Activated T-helper 2 cell treated with anti-CD3 and anti-CD28 coated beads, Interferon-gamma antibody, Interleukin-2, Interleukin-4, amounts not matched to agents 10 μg/mL and 5 μg/mL and 100 μg/mL, durations not matched to agents 14 hours and 24 hours and 36 hours (primary cell): ENCODE measurements around the gene CHRM1. TPM values are rescaled to one million over a fixed set of nuclear protein-coding genes. Genes with fewer than 3 reads are reported as not detected.

Source experiments
- DNase-seq: peaks from one replicate; pipeline ENCODE4 v3.0.0; 2021; ENCODE audit warnings: low spot score
- H3K27ac Mint-ChIP-seq: one replicate; pipeline ENCODE4 v1.8.0; 2021; ENCODE audit warnings: mixed read lengths
- H3K27me3 Mint-ChIP-seq: one replicate; pipeline ENCODE4 v1.8.0; 2021; ENCODE audit warnings: low read depth, mixed read lengths
- H3K36me3 Mint-ChIP-seq: one replicate; pipeline ENCODE4 v1.8.0; 2021; ENCODE audit warnings: low read depth, mixed read lengths
- H3K4me1 Mint-ChIP-seq: one replicate; pipeline ENCODE4 v1.8.0; 2021; ENCODE audit warnings: low read depth, mixed read lengths
- H3K4me3 Mint-ChIP-seq: one replicate; pipeline ENCODE4 v1.8.0; 2021; ENCODE audit warnings: low read depth, mild to moderate bottlenecking, moderate library complexity, mixed read lengths
- H3K9me3 Mint-ChIP-seq: one replicate; pipeline ENCODE4 v1.8.0; 2021; ENCODE audit warnings: mixed read lengths
- intact Hi-C: fragments of 100-400 bp; cut with micrococcal nuclease; formaldehyde crosslinking; loops from one replicate; pipeline ENCODE4 v1.15.1; 2023
- total RNA-seq: library from RNA; stranded (reverse); gene quantifications from 2 replicates; pipeline ENCODE4 v1.2.3, GENCODE V29; 2022

The CHRM1 gene
- total RNA-seq, 1 donor from 2014 or later: not detected

DNA sequence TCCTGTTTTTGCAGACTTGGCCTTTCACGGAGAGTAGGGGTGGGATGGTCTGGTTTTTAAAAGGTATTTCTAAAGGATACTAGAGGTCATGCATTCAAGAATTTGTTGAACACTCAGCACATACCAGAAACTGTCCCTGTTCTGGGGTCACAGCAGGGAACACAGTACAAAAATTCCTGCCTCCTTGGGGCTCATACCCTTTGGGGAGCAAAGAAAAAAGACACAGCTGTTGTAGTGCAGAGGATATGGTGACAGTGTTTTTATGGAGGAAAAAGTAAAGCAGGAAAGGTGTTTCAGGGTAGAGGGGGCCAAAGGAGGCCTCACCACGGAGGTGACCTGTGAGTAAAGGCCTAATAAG, 32.1 kb downstream of the CHRM1 start:
- Mint-ChIP-seq H3K27ac (peak overlapping the region; percentile 18), H3K27me3 (no peaks in the 10 kb centered on the region)

DNA sequence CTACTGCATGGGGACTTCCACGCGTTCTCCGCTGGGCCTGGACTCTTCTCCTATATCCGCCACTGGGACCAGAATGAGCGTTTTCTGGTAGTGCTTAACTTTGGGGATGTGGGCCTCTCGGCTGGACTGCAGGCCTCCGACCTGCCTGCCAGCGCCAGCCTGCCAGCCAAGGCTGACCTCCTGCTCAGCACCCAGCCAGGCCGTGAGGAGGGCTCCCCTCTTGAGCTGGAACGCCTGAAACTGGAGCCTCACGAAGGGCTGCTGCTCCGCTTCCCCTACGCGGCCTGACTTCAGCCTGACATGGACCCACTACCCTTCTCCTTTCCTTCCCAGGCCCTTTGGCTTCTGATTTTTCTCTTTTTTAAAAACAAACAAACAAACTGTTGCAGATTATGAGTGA, 32.8 kb downstream of the CHRM1 start:
- Mint-ChIP-seq H3K4me1 (peaks cover 32% of the 10 kb centered on the region), H3K36me3 (peaks cover 65% of the 10 kb centered on the region), H3K9me3 (no peaks in the 10 kb centered on the region), H3K4me3 (no peak overlapping the region), H3K27me3 (no peaks in the 10 kb centered on the region), H3K27ac (no peak overlapping the region)
- intact Hi-C loops: no loop called here
- no peak for DNase-seq

More for the DNA sequence above, 32.1 kb downstream of the CHRM1 start:
- H3K4me1 Mint-ChIP-seq: peaks cover 25% of the 10 kb centered on the region
- H3K4me3 Mint-ChIP-seq: no peak overlapping the region
- intact Hi-C loops: no loop called here
- no peak for DNase-seq
- H3K36me3 Mint-ChIP-seq: peaks cover 58% of the 10 kb centered on the region
- H3K9me3 Mint-ChIP-seq: no peaks in the 10 kb centered on the region

DNA sequence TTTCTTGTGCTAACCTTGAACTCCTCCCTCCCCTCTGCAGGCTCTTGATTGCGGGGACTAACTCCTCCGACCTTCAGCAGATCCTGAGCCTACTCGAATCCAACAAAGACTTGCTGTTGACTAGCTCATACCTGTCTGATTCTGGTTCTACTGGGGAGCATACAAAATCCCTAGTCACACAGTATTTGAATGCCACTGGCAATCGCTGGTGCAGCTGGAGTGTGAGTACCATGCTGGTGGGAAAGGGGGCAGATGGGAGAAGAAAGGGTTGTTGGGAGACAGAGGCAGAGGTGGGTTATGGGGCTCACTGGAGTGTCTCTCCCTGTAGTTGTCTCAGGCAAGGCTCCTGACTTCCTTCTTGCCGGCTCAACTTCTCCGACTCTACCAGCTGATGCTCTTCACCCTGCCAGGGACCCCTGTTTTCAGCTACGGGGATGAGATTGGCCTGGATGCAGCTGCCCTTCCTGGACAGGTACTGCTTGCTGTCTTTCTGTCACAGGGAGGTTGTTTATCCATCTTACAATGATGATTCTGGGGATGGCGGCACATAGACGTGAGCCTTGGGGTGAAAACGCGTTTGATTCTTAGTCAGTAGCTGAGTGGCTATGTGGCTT, 35.9 kb downstream of the CHRM1 start:
- Mint-ChIP-seq H3K9me3 (no peaks in the 10 kb centered on the region), H3K27ac (peak overlapping the region; percentile 49), H3K4me1 (peaks cover 42% of the 10 kb centered on the region), H3K4me3 (peak overlapping the region; percentile 58), H3K27me3 (no peaks in the 10 kb centered on the region), H3K36me3 (peaks cover 95% of the 10 kb centered on the region)
- intact Hi-C loops: no loop called here
- DNase-seq: no peak

DNA sequence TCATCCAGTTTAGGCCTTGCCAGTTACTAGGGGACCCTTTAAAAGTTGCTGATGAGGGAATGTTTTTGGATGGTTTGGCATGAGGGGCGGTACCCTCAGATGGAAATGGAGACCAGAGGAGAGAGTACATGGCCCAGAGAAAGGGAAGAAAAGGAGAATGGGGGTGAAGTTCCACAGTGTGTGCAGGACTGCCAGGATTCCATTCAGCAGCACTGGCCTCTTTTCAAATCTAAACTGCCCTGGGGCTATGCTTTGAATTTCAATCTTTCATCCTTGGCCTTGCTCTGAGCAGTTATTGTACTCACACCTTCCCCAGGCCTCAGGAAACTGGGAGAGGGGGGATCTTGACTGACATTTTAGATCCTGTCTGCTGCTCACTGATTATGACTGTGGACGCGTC, 37.5 kb downstream of the CHRM1 start:
- H3K4me3 Mint-ChIP-seq: peak overlapping the region; percentile 100
- peak overlapping the region; percentile 100 for H3K27ac Mint-ChIP-seq
- no peaks in the 10 kb centered on the region for H3K9me3 Mint-ChIP-seq
- peaks cover 82% of the 10 kb centered on the region for H3K36me3 Mint-ChIP-seq
- H3K4me1 Mint-ChIP-seq: peaks cover 49% of the 10 kb centered on the region
- intact Hi-C loops: no loop called here
- DNase-seq: no peak
- H3K27me3 Mint-ChIP-seq: no peaks in the 10 kb centered on the region

DNA sequence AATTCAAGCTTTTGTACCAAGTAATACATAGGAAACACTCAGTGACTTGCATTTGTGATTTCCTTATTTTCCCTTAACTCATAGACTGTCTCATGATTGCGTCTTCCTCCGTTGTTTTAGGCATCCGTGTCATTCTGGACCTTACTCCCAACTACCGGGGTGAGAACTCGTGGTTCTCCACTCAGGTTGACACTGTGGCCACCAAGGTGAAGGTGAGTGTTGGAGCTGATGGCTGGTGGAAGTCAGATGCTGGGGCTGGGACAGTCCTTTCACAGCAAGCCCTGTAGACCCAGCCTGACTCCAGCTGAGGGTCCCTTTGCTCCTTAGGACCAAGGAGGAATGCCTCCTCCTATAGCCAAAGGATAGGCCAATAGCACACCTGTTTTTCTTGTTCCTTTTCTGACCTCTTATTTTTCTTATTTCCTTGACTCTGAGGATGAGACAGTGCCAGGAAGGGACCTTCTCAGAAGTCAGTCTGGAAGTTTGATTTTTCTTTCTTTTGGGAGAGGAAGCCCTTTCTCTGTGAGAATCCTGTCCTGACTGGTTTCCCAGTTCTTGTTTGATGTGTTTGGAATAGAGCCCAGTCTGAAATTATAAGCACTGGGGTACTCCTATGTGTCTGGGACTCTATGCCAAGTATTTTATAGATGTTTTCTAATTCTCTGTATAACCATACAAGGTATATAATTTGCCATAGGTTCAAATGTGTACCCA, 38.2 kb downstream of the CHRM1 start:
- Mint-ChIP-seq H3K4me1 (peaks cover 49% of the 10 kb centered on the region), H3K27me3 (no peaks in the 10 kb centered on the region), H3K36me3 (peaks cover 79% of the 10 kb centered on the region), H3K9me3 (no peaks in the 10 kb centered on the region), H3K4me3 (peak overlapping the region; percentile 100), H3K27ac (peak overlapping the region; percentile 100)
- no peak for DNase-seq
- intact Hi-C loops: no loop called here

DNA sequence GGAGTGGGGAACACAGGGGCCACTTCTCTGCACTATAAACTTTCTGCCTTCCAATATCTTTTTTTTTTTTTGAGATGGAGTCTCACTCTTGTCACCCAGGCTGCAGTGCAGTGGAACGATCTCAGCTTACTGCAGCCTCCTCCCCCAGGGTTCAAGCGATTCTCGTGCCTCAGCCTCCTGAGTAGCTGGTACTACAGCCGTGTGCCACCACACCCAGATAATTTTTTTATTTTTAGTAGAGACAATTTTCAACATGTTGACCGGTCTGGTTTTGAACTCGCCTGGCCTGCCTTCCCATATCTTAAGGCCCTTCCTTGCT, 38.8 kb downstream of the CHRM1 start:
- intact Hi-C loops: no loop called here
- no peaks in the 10 kb centered on the region for H3K27me3 Mint-ChIP-seq
- H3K36me3 Mint-ChIP-seq: peaks cover 78% of the 10 kb centered on the region
- DNase-seq: no peak
- peak overlapping the region; percentile 100 for H3K27ac Mint-ChIP-seq
- peak overlapping the region; percentile 100 for H3K4me3 Mint-ChIP-seq
- H3K4me1 Mint-ChIP-seq: peaks cover 51% of the 10 kb centered on the region
- no peaks in the 10 kb centered on the region for H3K9me3 Mint-ChIP-seq

DNA sequence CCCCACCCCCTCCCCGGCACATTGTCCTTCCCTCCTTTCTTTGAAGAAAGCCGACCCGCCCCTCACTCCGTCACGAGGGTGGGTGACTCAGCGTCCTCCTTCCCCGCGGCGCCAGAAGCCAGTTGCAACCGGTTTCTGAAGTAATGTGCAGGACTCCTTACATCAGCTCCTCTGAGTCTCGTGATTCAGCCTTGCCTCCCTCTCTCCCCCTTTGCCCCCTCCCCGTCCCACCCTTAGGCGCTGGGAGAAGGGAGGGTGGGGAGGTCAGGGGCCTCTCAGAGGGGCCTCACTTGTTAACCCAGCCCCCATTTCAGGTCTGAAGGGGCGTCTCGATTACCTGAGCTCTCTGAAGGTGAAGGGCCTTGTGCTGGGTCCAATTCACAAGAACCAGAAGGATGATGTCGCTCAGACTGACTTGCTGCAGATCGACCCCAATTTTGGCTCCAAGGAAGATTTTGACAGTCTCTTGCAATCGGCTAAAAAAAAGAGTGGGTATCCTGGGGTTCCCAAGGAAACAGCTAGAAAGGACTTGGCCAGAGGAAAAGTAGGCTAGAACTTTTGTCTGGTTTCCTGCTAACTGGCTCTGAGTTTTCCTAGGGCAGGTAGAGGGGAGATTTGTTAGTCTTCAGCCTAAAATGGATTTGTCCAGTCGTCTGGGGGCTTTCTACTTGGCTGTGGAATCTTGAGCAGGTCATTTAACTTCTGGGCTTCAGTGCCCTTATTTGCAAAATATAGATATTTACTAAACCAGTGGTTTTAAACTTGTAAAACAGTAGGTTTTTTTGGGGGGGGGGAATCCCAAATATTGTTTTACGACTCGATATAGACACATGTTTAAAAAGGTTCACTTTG, 39.4 kb downstream of the CHRM1 start:
- peaks cover 78% of the 10 kb centered on the region for H3K36me3 Mint-ChIP-seq
- H3K9me3 Mint-ChIP-seq: no peaks in the 10 kb centered on the region
- peaks cover 55% of the 10 kb centered on the region for H3K4me1 Mint-ChIP-seq
- no peaks in the 10 kb centered on the region for H3K27me3 Mint-ChIP-seq
- intact Hi-C loops: loop anchor here (1.0 to 2.0 kb wide), 3 partner anchors 41 to 173 kb away; partner anchors contain the start of gene HNRNPUL2
- peak overlapping the region; percentile 100 for H3K4me3 Mint-ChIP-seq
- peak; percentile 92 for DNase-seq
- peak overlapping the region; percentile 100 for H3K27ac Mint-ChIP-seq

DNA sequence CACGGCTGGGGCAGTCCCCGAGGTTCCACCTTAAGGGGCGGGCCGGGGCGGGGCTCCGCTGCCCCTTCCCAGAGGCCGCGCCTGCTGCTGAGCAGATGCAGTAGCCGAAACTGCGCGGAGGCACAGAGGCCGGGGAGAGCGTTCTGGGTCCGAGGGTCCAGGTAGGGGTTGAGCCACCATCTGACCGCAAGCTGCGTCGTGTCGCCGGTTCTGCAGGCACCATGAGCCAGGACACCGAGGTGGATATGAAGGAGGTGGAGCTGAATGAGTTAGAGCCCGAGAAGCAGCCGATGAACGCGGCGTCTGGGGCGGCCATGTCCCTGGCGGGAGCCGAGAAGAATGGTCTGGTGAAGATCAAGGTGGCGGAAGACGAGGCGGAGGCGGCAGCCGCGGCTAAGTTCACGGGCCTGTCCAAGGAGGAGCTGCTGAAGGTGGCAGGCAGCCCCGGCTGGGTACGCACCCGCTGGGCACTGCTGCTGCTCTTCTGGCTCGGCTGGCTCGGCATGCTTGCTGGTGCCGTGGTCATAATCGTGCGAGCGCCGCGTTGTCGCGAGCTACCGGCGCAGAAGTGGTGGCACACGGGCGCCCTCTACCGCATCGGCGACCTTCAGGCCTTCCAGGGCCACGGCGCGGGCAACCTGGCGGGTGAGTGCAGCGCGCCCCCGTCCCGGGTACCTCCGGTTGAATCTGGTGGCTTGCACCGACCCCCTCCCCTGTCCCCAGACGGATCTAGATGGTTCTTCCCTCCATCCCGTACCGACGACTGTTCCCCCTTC, 40.2 kb downstream of the CHRM1 start, which contains the start of gene SLC3A2:
Gene SLC3A2, plus strand, starts transcription at position 94 of the 776 bp plus-strand sequence. Its CDS starts 128 bp downstream, at position 222.
- peak; percentile 85 for DNase-seq
- Mint-ChIP-seq H3K36me3 (peaks cover 72% of the 10 kb centered on the region), H3K9me3 (no peaks in the 10 kb centered on the region), H3K4me1 (peaks cover 55% of the 10 kb centered on the region), H3K4me3 (peak within 1 kb of the TSS; percentile 100), H3K27me3 (no peaks in the 10 kb centered on the region), H3K27ac (peak within 1 kb of the TSS; percentile 100)
- intact Hi-C loops: loop anchor here (1.0 to 2.0 kb wide), 5 partner anchors 25 to 172 kb away; partner anchors contain the start of genes HNRNPUL2 and TMEM179B

DNA sequence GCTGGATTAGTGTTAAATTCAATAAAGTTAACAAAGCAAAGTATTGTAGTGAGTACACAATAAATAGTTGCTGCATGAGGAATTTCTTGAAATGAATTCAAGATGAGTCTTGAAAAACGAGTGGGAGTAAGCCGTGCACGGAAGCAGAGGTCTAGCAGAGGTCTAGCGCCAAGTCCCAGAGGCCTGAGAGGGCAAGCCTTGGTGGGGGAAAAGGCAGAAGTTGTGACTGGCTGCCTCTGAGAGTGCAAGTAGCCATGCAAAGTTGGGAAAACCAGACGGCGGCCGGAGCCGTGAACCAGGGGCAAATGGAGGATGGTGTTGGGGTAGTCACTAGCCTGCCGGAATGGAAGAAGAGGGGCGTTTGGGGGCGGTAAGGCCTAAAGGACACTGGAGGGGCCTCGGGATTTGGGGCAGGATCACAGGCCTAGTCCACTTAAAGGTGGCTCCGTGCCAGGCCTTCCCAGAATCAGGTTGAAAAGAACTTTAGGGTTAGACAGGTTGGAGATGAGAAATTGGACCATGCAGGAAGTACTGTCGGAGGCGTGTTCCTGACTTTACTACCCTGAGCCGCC, 40.8 kb downstream of the CHRM1 start:
- no peak for DNase-seq

DNA sequence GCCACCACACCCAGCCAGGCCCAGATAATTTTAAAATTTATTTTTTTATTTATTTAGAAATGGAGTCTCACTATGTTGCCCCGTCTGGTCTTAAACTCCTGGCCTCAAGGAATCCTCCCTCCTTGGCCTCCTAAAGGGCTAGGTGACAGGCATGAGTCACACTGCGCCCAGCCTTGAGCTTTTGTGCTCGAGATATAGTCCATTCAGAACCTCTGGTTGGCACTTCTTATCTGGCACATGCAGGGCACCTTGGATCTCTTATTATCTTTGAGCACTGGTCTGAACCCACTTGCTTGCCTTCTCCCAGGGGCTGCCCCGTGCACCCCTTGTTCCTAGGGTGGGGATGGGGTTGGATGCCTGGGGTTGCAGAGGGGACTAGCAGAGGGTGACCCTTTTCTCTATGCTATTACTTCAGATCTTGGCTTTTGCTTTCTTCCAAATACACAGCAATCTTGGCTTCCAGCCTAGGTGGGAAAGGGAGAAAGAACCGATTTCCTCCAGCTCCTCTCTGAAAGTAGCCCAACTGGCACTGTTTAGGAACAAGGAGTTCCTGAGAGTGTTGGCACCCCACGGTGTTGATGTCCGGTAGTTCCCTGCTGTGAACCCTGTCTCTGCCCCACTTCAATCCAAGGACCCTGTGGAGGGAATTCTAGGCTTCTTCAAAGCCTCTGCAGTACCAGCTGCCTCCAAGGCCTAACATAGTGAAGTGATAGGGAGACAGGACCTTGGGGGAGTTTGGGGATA, 41.8 kb downstream of the CHRM1 start:
- Mint-ChIP-seq H3K4me1 (peaks cover 45% of the 10 kb centered on the region), H3K9me3 (no peaks in the 10 kb centered on the region), H3K4me3 (peak overlapping the region; percentile 100), H3K27me3 (no peaks in the 10 kb centered on the region), H3K27ac (peak overlapping the region; percentile 100), H3K36me3 (peaks cover 58% of the 10 kb centered on the region)
- DNase-seq: no peak
- intact Hi-C loops: no loop called here

More for the DNA sequence above, 40.8 kb downstream of the CHRM1 start:
- Mint-ChIP-seq H3K27me3 (no peaks in the 10 kb centered on the region), H3K27ac (peak overlapping the region; percentile 100), H3K4me1 (peaks cover 50% of the 10 kb centered on the region), H3K9me3 (no peaks in the 10 kb centered on the region), H3K36me3 (peaks cover 65% of the 10 kb centered on the region), H3K4me3 (peak overlapping the region; percentile 100)
- intact Hi-C loops: loop anchor here (1.0 to 2.0 kb wide), 3 partner anchors 24 to 154 kb away; partner anchors contain the start of genes HNRNPUL2 and TMEM179B

DNA sequence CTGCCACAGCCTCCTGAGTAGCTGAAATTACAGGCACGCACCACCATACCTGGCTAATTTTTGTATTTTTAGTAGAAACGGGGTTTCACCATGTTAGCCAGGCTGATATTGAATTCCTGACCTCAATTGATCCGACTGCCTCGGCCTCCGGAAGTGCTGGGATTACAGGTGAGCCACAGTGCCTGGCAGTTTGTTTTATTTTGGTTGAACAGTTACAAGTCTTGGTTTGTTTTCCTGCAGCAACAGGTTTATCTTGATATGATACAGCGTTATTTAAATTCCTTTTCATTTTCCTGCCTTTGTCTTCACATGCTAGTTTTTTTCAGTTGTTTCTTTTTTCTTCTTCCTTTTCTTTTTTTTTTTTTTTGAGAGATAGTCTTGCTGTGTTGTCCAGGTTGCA, 44.5 kb downstream of the CHRM1 start:
- H3K27ac Mint-ChIP-seq: no peak overlapping the region
- H3K4me3 Mint-ChIP-seq: no peak overlapping the region
- H3K27me3 Mint-ChIP-seq: no peaks in the 10 kb centered on the region
- intact Hi-C loops: no loop called here
- H3K9me3 Mint-ChIP-seq: no peaks in the 10 kb centered on the region
- no peak for DNase-seq
- H3K36me3 Mint-ChIP-seq: peaks cover 38% of the 10 kb centered on the region
- peaks cover 20% of the 10 kb centered on the region for H3K4me1 Mint-ChIP-seq
